Natural killer cell (primary cell): Measurements from ENCODE around the gene FAM8A1. TPM values are rescaled to one million over a fixed set of nuclear protein-coding genes. Genes with fewer than 3 reads are reported as not detected.
A peak's percentile ranks its signal among the peaks of the same experiment; 100 is the strongest.

Source experiments
- ATAC-seq, 3 donors: fragments of 150-1000 bp in 2 of 3; fragments of 200-7000 bp in 1 of 3; cut with Tn5 transposase; 1 replicate in 1 of 3; 2 replicates in 2 of 3; pipeline ENCODE4 v1.10.0; 2021; ENCODE audit warnings: mild to moderate bottlenecking in 2 of 3, moderate library complexity in 2 of 3
- DNase-seq, 2 donors: peaks; one replicate each; pipeline versions ENCODE4 v3.0.0 to v3.0.0-alpha.2; 2013 to 2021; ENCODE audit warnings: mixed read lengths in 1 of 2
- H3K27ac ChIP-seq: one replicate; pipeline ENCODE4 v1.5.1; 2013; ENCODE audit warnings: mild to moderate bottlenecking, low read length
- H3K27me3 ChIP-seq: one replicate; pipeline ENCODE4 v1.6.1; 2013; ENCODE audit warnings: low read length; ENCODE audit not compliant: control insufficient read depth, insufficient read depth
- H3K36me3 ChIP-seq: one replicate; pipeline ENCODE4 v1.6.1; 2013; ENCODE audit warnings: low read length; ENCODE audit not compliant: control insufficient read depth, insufficient read depth
- H3K4me1 ChIP-seq: one replicate; pipeline ENCODE4 v1.6.1; 2013; ENCODE audit warnings: low read length; ENCODE audit not compliant: control insufficient read depth, insufficient read depth
- H3K4me3 ChIP-seq: one replicate; pipeline ENCODE4 v1.5.1; 2013; ENCODE audit warnings: low read length
- H3K9me3 ChIP-seq: one replicate; pipeline ENCODE4 v1.6.1; 2013; ENCODE audit warnings: low read length; ENCODE audit not compliant: control insufficient read depth, insufficient read depth
- H3K27ac Mint-ChIP-seq, 2 donors: one replicate each; pipeline ENCODE4 v1.8.0; 2022; ENCODE audit warnings: mild to moderate bottlenecking in 2 of 2, mixed read lengths in 2 of 2, moderate library complexity in 1 of 2
- H3K27me3 Mint-ChIP-seq, 2 donors: one replicate each; pipeline ENCODE4 v1.8.0; 2022; ENCODE audit warnings: low read depth in 2 of 2, mixed read lengths in 2 of 2
- H3K36me3 Mint-ChIP-seq: one replicate; pipeline ENCODE4 v1.8.0; 2022; ENCODE audit warnings: mixed read lengths
- H3K4me1 Mint-ChIP-seq, 2 donors: one replicate each; pipeline ENCODE4 v1.8.0; 2022; ENCODE audit warnings: mixed read lengths in 2 of 2
- H3K4me3 Mint-ChIP-seq: one replicate; pipeline ENCODE4 v1.8.0; 2022; ENCODE audit warnings: mild to moderate bottlenecking, moderate library complexity, mixed read lengths
- H3K9me3 Mint-ChIP-seq, 2 donors: one replicate each; pipeline ENCODE4 v1.8.0; 2022; ENCODE audit warnings: mixed read lengths in 2 of 2
- WGBS: methylation state at CpG from one replicate; pipeline ENCODE4 v1.1.7; 2013; ENCODE audit warnings: missing lambda C conversion rate; ENCODE audit not compliant: insufficient coverage; 5-methylcytosine and 5-hydroxymethylcytosine counted together
- intact Hi-C: fragments of 100-400 bp; cut with micrococcal nuclease; formaldehyde crosslinking; loops from one replicate; pipeline ENCODE4 v1.14.2; 2022
- total RNA-seq, 4 donors: library from RNA; stranded (reverse); fragments of 120-200 nt in 1 of 4; gene quantifications; one replicate each; pipeline versions ENCODE4 v1.2.3 to v1.2.4, GENCODE V29; 2013 to 2022
- TF ChIP-seq, protein P1 (sequence below): fragments of 200-600 bp; IDR thresholded peaks from one replicate; pipeline ENCODE4 v1.8.0; 2022; ENCODE audit warnings: antibody characterized with exemption

FAM8A1 gene
- total RNA-seq, 3 donors from 2014 or later (not counting 1 experiment from before 2014, with no cell fraction given), result 32.1 to 45.4 (median 35.5) TPM

DNA sequence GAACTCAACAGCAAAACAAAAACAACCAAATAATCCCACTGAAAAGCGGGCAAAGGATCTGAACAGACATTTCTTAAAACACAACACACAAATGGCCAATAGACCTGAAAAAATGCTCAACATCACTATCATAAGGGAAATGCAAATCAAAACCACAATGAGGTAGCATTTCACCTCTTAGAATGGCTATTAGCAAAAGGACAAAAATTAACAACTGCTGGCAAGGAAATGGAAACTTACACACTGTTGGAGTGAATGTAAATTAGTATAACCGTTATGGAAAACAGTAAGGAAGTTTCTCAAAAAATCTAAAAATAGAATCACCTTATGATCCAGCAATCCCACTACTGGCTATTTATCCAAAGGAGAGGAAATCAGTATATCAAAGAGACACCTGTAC is 20.9 kb downstream of the FAM8A1 start:
- no peaks in the 10 kb centered on the region for H3K9me3 Mint-ChIP-seq
- H3K4me1 Mint-ChIP-seq, result peaks cover 22 to 30% of the 10 kb centered on the region in 2 donors
- Histone ChIP-seq H3K4me1 (no peaks in the 10 kb centered on the region), H3K27me3 (no peaks in the 10 kb centered on the region), H3K4me3 (no peak overlapping the region), H3K27ac (no peak overlapping the region), H3K9me3 (no peaks in the 10 kb centered on the region), H3K36me3 (peaks cover 60% of the 10 kb centered on the region)
- TF ChIP-seq, protein P1, sequence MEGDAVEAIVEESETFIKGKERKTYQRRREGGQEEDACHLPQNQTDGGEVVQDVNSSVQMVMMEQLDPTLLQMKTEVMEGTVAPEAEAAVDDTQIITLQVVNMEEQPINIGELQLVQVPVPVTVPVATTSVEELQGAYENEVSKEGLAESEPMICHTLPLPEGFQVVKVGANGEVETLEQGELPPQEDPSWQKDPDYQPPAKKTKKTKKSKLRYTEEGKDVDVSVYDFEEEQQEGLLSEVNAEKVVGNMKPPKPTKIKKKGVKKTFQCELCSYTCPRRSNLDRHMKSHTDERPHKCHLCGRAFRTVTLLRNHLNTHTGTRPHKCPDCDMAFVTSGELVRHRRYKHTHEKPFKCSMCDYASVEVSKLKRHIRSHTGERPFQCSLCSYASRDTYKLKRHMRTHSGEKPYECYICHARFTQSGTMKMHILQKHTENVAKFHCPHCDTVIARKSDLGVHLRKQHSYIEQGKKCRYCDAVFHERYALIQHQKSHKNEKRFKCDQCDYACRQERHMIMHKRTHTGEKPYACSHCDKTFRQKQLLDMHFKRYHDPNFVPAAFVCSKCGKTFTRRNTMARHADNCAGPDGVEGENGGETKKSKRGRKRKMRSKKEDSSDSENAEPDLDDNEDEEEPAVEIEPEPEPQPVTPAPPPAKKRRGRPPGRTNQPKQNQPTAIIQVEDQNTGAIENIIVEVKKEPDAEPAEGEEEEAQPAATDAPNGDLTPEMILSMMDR, result no peak
- no peak for DNase-seq
- H3K27me3 Mint-ChIP-seq, result no peaks in the 10 kb centered on the region
- H3K36me3 Mint-ChIP-seq, result peaks cover 26% of the 10 kb centered on the region
- H3K4me3 Mint-ChIP-seq, result peak overlapping the region; percentile 1
- intact Hi-C loops, result no loop called here
- H3K27ac Mint-ChIP-seq, result peak overlapping the region in 1 of 2 donors; percentile 52
- 95% methylated on average over 1 of the region's 2 CpGs for WGBS
- no peak for ATAC-seq

DNA sequence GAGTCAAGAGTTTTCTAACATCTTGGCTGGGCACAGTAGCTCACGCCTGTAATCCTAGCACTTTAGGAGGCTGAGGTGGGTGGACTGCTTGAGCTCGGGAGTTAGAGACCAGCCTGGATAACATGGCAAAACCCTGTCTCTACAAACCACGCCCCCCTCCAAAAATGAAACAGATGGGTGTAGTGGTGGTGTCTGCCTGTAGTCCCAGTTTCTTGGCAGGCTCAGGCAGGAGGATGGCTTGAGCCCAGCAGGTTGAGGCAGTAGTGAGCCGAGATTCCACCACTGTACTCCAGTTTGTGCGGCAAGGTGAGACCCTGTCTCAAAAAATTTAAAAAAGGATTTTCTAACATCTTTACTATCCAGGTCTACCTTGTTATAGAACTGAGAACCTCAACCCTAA is 22.0 kb downstream of the FAM8A1 start:
- ATAC-seq, result no peak
- H3K4me1 ChIP-seq, result no peaks in the 10 kb centered on the region
- Mint-ChIP-seq H3K36me3 (peaks cover 16% of the 10 kb centered on the region), H3K4me1 (peaks cover 22 to 30% of the 10 kb centered on the region in 2 donors), H3K4me3 (no peak overlapping the region), H3K27me3 (no peaks in the 10 kb centered on the region), H3K27ac (peak overlapping the region in 1 of 2 donors; percentile 10), H3K9me3 (no peaks in the 10 kb centered on the region)
- H3K9me3 ChIP-seq, result no peaks in the 10 kb centered on the region
- TF ChIP-seq, protein P1, result no peak
- DNase-seq, result no peak
- peaks cover 64% of the 10 kb centered on the region for H3K36me3 ChIP-seq
- WGBS, result 100% methylated on average over 4 of the region's 5 CpGs
- intact Hi-C loops, result no loop called here
- H3K4me3 ChIP-seq, result no peak overlapping the region
- no peak overlapping the region for H3K27ac ChIP-seq
- H3K27me3 ChIP-seq, result no peaks in the 10 kb centered on the region

DNA sequence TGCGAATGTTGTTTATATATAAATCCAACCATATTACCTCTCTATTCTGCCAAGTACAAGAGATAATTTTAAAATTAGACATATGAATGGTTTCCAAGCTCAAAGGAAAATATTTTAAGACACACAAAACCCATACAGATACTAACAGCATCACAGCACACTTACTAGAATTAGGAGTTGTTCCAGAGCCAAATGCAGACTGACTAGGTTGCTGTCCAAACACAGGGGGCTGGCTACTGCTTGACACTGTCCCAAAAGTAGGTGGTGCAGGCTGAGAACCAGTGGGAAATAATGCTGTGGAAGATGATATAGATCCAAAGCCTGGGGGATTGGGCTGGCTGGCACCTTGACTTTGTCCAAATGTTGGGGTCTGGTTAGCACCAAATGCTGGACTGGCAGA is 24.3 kb downstream of the FAM8A1 start:
- DNase-seq (no peak), ATAC-seq (no peak)
- intact Hi-C loops, result no loop called here
- H3K4me3 ChIP-seq, result no peak overlapping the region
- peaks cover 5% of the 10 kb centered on the region for H3K4me1 ChIP-seq
- no peaks in the 10 kb centered on the region for H3K9me3 ChIP-seq
- H3K36me3 ChIP-seq, result peaks cover 72% of the 10 kb centered on the region
- TF ChIP-seq, protein P1, result no peak
- Mint-ChIP-seq H3K9me3 (no peaks in the 10 kb centered on the region), H3K36me3 (peaks cover 20% of the 10 kb centered on the region), H3K27me3 (no peaks in the 10 kb centered on the region), H3K27ac (peak overlapping the region in 1 of 2 donors; percentile 14), H3K4me3 (no peak overlapping the region), H3K4me1 (peaks cover 32 to 33% of the 10 kb centered on the region in 2 donors)
- no CpG with 5 or more reads among the region's 1 CpG for WGBS
- H3K27me3 ChIP-seq, result no peaks in the 10 kb centered on the region
- no peak overlapping the region for H3K27ac ChIP-seq

DNA sequence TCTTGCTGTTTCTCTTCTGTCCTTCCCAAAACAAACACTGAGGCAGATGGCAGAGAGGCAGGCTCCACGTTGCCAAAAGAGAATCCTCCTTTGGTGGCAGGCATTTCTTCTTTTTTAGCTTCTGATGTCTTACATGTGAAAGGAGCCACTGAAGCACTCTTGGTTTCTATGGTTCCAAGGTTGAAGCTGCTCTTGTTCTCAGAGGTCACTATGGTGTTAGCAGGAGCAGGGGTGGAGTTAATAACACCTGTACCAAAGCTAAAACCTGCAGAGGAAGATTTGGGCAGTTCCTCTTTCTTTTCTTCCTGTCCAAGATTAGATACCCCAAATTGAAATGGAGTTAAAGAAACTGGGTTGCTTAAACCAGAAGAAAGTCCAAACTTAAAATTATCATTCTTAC is 28.8 kb downstream of the FAM8A1 start:
- no peaks in the 10 kb centered on the region for H3K27me3 Mint-ChIP-seq
- TF ChIP-seq, protein P1, result no peak
- H3K36me3 Mint-ChIP-seq, result peaks cover 12% of the 10 kb centered on the region
- ATAC-seq (no peak), DNase-seq (no peak)
- H3K4me3 ChIP-seq, result no peak overlapping the region
- 88% methylated on average over 1 of the region's 1 CpG for WGBS
- no peaks in the 10 kb centered on the region for H3K9me3 Mint-ChIP-seq
- peaks cover 49 to 55% of the 10 kb centered on the region in 2 donors for H3K4me1 Mint-ChIP-seq
- H3K27ac Mint-ChIP-seq, result peak overlapping the region; percentile 74 to 86
- H3K4me3 Mint-ChIP-seq, result peak overlapping the region; percentile 40
- no peak overlapping the region for H3K27ac ChIP-seq
- peaks cover 69% of the 10 kb centered on the region for H3K36me3 ChIP-seq
- intact Hi-C loops, result no loop called here
- H3K9me3 ChIP-seq, result no peaks in the 10 kb centered on the region
- peaks cover 24% of the 10 kb centered on the region for H3K4me1 ChIP-seq
- H3K27me3 ChIP-seq, result no peaks in the 10 kb centered on the region
